LNCAP (cell line): Measurements from ENCODE around the gene LRIT1.

Source experiments
- TF ChIP-seq, protein P1 (sequence below): fragments of 450-650 bp; IDR thresholded peaks from 2 replicates; pipeline ENCODE4 v1.5.1; 2017; ENCODE audit warnings: mild to moderate bottlenecking

The LRIT1 gene

GRCh38 chr10:84193846-84194423 is 47.4 kb downstream of the LRIT1 start:
- TF ChIP-seq, protein P1, sequence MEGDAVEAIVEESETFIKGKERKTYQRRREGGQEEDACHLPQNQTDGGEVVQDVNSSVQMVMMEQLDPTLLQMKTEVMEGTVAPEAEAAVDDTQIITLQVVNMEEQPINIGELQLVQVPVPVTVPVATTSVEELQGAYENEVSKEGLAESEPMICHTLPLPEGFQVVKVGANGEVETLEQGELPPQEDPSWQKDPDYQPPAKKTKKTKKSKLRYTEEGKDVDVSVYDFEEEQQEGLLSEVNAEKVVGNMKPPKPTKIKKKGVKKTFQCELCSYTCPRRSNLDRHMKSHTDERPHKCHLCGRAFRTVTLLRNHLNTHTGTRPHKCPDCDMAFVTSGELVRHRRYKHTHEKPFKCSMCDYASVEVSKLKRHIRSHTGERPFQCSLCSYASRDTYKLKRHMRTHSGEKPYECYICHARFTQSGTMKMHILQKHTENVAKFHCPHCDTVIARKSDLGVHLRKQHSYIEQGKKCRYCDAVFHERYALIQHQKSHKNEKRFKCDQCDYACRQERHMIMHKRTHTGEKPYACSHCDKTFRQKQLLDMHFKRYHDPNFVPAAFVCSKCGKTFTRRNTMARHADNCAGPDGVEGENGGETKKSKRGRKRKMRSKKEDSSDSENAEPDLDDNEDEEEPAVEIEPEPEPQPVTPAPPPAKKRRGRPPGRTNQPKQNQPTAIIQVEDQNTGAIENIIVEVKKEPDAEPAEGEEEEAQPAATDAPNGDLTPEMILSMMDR: no peak

GRCh38 chr10:84193327-84193726 is 48.0 kb downstream of the LRIT1 start:
- TF ChIP-seq, protein P1: no peak

- TF ChIP-seq, protein P1: no peak
These were observed 50.2 kb downstream of the LRIT1 start for GRCh38 chr10:84191106-84191505.

DNA sequence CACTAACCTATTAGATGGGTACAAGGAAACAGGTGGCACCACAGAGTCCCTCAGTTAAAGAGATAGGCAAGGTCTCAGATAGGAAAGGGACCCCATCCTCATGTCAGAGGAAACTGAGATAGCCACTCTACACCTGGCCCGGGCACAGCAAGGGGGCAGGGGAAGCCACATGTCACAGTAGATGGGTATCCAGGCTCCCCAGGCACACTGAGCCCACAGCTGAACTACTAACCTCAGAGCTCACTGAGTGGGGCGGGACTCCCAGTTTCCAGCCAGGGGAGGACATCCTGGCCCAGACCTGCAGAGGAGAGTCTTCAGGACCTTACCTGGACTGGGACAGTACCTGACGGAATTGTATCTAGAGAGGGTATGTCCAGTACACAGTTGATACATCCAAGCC is 50.7 kb downstream of the LRIT1 start:
- TF ChIP-seq, protein P1: no peak

DNA sequence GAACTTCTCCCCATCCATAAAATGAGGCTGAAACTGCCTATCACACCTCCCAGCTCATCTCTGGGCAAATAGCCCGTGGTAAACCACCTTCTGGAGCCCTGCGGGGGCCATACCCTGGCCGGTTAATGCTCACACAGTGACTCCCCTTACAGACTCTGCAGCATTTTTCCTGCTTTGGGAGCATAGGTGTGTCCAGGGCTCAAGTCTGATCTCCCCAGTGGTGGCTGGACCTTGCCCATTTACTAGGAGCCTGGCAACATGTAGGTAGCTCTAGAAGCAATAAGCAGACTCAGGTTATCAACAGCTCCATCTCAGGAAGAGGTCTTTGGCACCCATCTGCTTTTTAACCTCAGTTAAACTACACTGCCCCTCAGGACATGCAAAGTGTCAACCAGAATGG is 52.5 kb downstream of the LRIT1 start:
- TF ChIP-seq, protein P1: no peak

DNA sequence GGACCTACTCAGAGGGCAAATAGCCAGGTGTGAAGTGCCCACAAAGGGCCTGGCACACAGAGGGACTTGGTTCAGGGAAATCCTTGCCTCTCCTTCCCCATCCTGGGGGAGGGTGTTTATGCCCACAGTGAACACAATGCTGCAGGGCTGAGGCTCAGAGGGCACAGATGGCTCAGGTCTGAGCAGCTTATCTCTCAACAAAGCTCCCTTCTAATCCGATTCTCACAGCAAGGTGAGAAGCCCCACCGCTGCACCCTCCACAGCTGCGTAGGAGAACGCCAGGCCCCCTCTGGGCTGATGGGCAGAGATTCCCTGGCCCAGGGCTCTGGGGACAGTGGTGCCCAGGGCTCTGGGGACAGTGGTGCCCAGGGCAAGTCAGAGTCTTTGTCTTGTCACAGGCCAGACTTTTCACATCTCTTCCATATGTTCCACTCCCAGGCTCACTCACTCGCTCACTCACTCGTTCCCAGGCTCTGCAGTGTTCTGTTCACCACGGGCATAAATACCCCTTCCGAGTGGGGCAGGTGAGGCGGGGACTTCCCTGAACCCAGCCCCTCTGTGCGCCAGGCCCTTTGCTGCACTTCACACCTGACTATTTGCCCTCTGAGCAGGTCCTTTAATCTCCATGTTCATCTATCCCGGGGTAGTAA is 55.7 kb downstream of the LRIT1 start:
- TF ChIP-seq, protein P1: no peak

DNA sequence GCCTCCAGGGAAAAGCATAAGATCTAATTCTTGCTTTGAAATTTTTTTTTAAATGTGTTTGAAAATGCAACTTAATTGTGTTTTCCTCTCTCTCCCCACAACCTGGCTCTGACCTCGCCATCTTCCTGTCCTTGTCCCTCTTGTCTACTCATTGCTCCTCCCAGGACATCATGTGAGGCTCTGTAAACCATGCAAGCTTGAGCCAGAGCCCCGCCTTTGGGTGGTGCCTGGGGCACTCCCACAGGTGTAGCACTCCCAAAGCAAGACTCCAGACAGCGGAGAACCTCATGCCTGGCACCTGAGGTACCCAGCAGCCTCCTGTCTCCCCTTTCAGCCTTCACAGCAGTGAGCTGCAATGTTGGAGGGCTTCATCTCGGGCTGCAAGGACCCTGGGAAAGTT is 56.8 kb downstream of the LRIT1 start:
- TF ChIP-seq, protein P1: no peak

DNA sequence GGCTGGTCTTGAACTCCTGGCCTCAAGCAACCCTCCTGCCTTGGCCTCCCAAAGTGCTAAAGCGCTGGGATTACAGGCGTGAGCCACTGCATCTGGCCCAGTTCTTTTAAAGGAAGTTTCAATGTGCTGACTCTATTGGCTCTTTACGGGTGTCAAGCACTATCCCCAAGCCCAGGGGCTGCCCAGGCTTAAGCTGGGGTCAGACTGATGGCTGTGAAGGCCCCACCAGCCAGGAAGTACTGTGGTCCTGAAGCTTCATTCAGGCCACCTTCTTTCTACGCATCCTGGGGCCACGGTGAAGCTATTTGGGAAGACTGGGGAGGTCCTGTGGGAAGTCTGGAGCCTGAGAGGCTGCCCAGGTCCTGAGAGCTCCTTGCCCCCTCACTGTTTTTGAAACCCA is 59.7 kb downstream of the LRIT1 start:
- TF ChIP-seq, protein P1: no peak
